ENCODE measurements around the gene DNAJB7. TPM values are rescaled to one million over a fixed set of nuclear protein-coding genes. Genes with fewer than 3 reads are reported as not detected.

DNAJB7 gene
- total and polyA plus RNA-seq, 2 donors (not counting 3 experiments of a cell fraction or from before 2014, with no cell fraction given) = not detected

GRCh38 chr22:40908895-40909294 lies 47.0 kb upstream of the DNAJB7 start:
- no peaks in the 10 kb centered on the region for H4K20me1 ChIP-seq (replicated peaks; ENCODE audit: control insufficient read depth, extremely low read depth, insufficient read depth, low read length)
- intact Hi-C loops (cut with micrococcal nuclease) = no loop called here
- FAIRE-seq (no peak), DNase-seq (ENCODE audit: low read depth, low spot score) (no peak)
- CTCF ChIA-PET = interaction anchor here (1.2 to 4.4 kb wide), 2 partner anchors 10 to 14 kb away, joined by 5 to 22 read pairs; no protein-coding TSS in a partner anchor
- H3K4me2 ChIP-seq (ENCODE audit: insufficient read depth, low read length) = no peak overlapping the region
- H3K9ac ChIP-seq (replicated peaks; ENCODE audit: extremely low read depth, insufficient read depth, low read length) = no peak overlapping the region
- no peaks in the 10 kb centered on the region for H3K79me2 ChIP-seq (ENCODE audit: control insufficient read depth, insufficient read depth, low read length)
- H3K9me3 ChIP-seq (replicated peaks; ENCODE audit: control insufficient read depth, insufficient read depth, low read length) = no peaks in the 10 kb centered on the region
- no peak overlapping the region for H2AFZ ChIP-seq (ENCODE audit: low read depth, low read length)
- H3K36me3 ChIP-seq (ENCODE audit: control insufficient read depth in 2 of 2, extremely low read depth in 1 of 2, insufficient read depth in 2 of 2, low read length in 2 of 2) = peaks cover 2 to 3% of the 10 kb centered on the region in 2 experiments
- H3K4me3 ChIP-seq (replicated peaks in 1 of 3; ENCODE audit: insufficient read depth in 1 of 3, low read depth in 1 of 3, low read length in 3 of 3) = no peak overlapping the region
- H3K9me1 ChIP-seq (replicated peaks; ENCODE audit: control insufficient read depth, extremely low read depth, insufficient read depth, low read length) = no peaks in the 10 kb centered on the region
- no peak for TF ChIP-seq POLR2AphosphoS5 (IDR thresholded peaks at IDR 0.05; ENCODE audit: insufficient read depth, low read depth, low read length)
- H3K4me1 ChIP-seq (ENCODE audit: control insufficient read depth, extremely low read depth, insufficient read depth, low read length) = no peaks in the 10 kb centered on the region
- BruUV-seq (replicated peaks) = no TSS peak
- H3K27ac ChIP-seq (ENCODE audit: insufficient read depth, low read depth, low read length) = no peak overlapping the region
- POLR2A ChIA-PET = no interaction called here
- no peaks in the 10 kb centered on the region for H3K27me3 ChIP-seq (ENCODE audit: control insufficient read depth in 2 of 2, insufficient read depth in 2 of 2, low read length in 2 of 2)
- dilution Hi-C loops (cut with MboI; ENCODE audit: extremely low pct_ligation_motif_present, low sequenced_read_pairs) = no loop called here

- intact Hi-C loops (cut with micrococcal nuclease) = no loop called here
- no peak for DNase-seq (ENCODE audit: low read depth, low spot score)
These were observed 42.2 kb upstream of the DNAJB7 start for GRCh38 chr22:40904101-40904500.

More at GRCh38 chr22:40904101-40904500, 42.2 kb upstream of the DNAJB7 start:
- no peaks in the 10 kb centered on the region for H3K9me3 ChIP-seq (replicated peaks; ENCODE audit: control insufficient read depth, insufficient read depth, low read length)
- H3K4me3 ChIP-seq (replicated peaks in 1 of 3; ENCODE audit: insufficient read depth in 1 of 3, low read depth in 1 of 3, low read length in 3 of 3) = no peak overlapping the region
- TF ChIP-seq EZH2 (IDR thresholded peaks at IDR 0.05; ENCODE audit: borderline replicate concordance, low read depth, low read length, severe bottlenecking) (no peak), MYC (IDR thresholded peaks at IDR 0.05; ENCODE audit: low read depth, low read length) (no peak), POLR2A (IDR thresholded peaks at IDR 0.05; ENCODE audit: low read depth, low read length) (no peak), MAX (IDR thresholded peaks at IDR 0.05; ENCODE audit: insufficient read depth, insufficient read length) (no peak), JUN (IDR thresholded peaks at IDR 0.05; ENCODE audit: borderline replicate concordance, insufficient read depth, insufficient read length, low read depth) (no peak), POLR2AphosphoS5 (IDR thresholded peaks at IDR 0.05; ENCODE audit: insufficient read depth, low read depth, low read length) (no peak), CTCF (IDR thresholded peaks at IDR 0.05; ENCODE audit: extremely low read depth in 1 of 2, insufficient read depth in 1 of 2, low read depth in 1 of 2, low read length in 2 of 2) (no peak), GATA2 (IDR thresholded peaks at IDR 0.05; ENCODE audit: insufficient read depth, insufficient read length, low read depth, low read length) (no peak), FOS (IDR thresholded peaks at IDR 0.05; ENCODE audit: borderline replicate concordance, insufficient read depth, low read length) (no peak)
- no peaks in the 10 kb centered on the region for H3K9me1 ChIP-seq (replicated peaks; ENCODE audit: control insufficient read depth, extremely low read depth, insufficient read depth, low read length)
- no peaks in the 10 kb centered on the region for H3K27me3 ChIP-seq (ENCODE audit: control insufficient read depth in 2 of 2, insufficient read depth in 2 of 2, low read length in 2 of 2)
- no peak overlapping the region for H3K27ac ChIP-seq (ENCODE audit: insufficient read depth, low read depth, low read length)
- ChIA-PET POLR2A (no interaction called here), CTCF (interaction anchor here (1.7 kb wide), 1 partner anchor 221 kb away, joined by 4 read pairs; no protein-coding TSS in a partner anchor)
- H2AFZ ChIP-seq (ENCODE audit: low read depth, low read length) = no peak overlapping the region
- H3K9ac ChIP-seq (replicated peaks; ENCODE audit: extremely low read depth, insufficient read depth, low read length) = no peak overlapping the region
- H3K4me1 ChIP-seq (ENCODE audit: control insufficient read depth, extremely low read depth, insufficient read depth, low read length) = no peaks in the 10 kb centered on the region
- no peaks in the 10 kb centered on the region for H3K79me2 ChIP-seq (ENCODE audit: control insufficient read depth, insufficient read depth, low read length)
- peaks cover 2 to 3% of the 10 kb centered on the region in 2 experiments for H3K36me3 ChIP-seq (ENCODE audit: control insufficient read depth in 2 of 2, extremely low read depth in 1 of 2, insufficient read depth in 2 of 2, low read length in 2 of 2)
- no peaks in the 10 kb centered on the region for H4K20me1 ChIP-seq (replicated peaks; ENCODE audit: control insufficient read depth, extremely low read depth, insufficient read depth, low read length)
- H3K4me2 ChIP-seq (ENCODE audit: insufficient read depth, low read length) = no peak overlapping the region
- BruUV-seq (replicated peaks) = no TSS peak
- FAIRE-seq = no peak
- dilution Hi-C loops (cut with MboI; ENCODE audit: extremely low pct_ligation_motif_present, low sequenced_read_pairs) = no loop called here
